Keratinocyte (primary cell): ENCODE results near the gene SYPL2. TPM values are rescaled to one million over a fixed set of nuclear protein-coding genes. Genes with fewer than 3 reads are reported as not detected.

Source experiments
- DNase-seq: peaks from one replicate; pipeline ENCODE4 v3.0.0-alpha.2; 2011; ENCODE audit warnings: low read depth, missing footprints, low spot score
- FAIRE-seq: peaks from 2 replicates; lab custom pipeline; 2011; peaks lifted over from hg19 to GRCh38; lab: Jason Lieb, UNC
- H2AFZ ChIP-seq: 2 replicates; pipeline ENCODE4 v1.6.0; 2012; ENCODE audit warnings: low read length, control low read depth, inconsistent platforms; ENCODE audit not compliant: control insufficient read depth
- H3K27ac ChIP-seq: 2 replicates; pipeline ENCODE4 v1.5.1; 2011; ENCODE audit warnings: low read length; ENCODE audit not compliant: control insufficient read depth, insufficient read depth
- H3K27me3 ChIP-seq: 3 replicates; pipeline ENCODE4 v1.6.0; 2011; ENCODE audit warnings: low read length; ENCODE audit not compliant: control insufficient read depth, insufficient read depth; ENCODE audit errors: extremely low read depth
- H3K36me3 ChIP-seq, 2 experiments: 2 replicates in 1 of 2; 3 replicates in 1 of 2; pipeline ENCODE4 v1.5.1; 2011; ENCODE audit warnings: low read length in 2 of 2, mild to moderate bottlenecking in 1 of 2; ENCODE audit not compliant: control insufficient read depth in 2 of 2, insufficient read depth in 2 of 2; ENCODE audit errors: extremely low read depth in 1 of 2
- H3K4me1 ChIP-seq: 3 replicates; pipeline ENCODE4 v1.5.1; 2011; ENCODE audit warnings: low read length; ENCODE audit not compliant: control insufficient read depth, insufficient read depth; ENCODE audit errors: extremely low read depth
- H3K4me2 ChIP-seq: 3 replicates; pipeline ENCODE4 v1.6.0; 2011; ENCODE audit warnings: low read depth, low read length; ENCODE audit not compliant: control insufficient read depth, insufficient read depth; ENCODE audit errors: extremely low read depth
- H3K4me3 ChIP-seq, 3 experiments: fragments of 200-600 bp in 1 of 3; sonication (generic) in 1 of 3; 2 replicates in 2 of 3; 3 replicates in 1 of 3; pipeline ENCODE4 v1.5.1; 2011 to 2016; ENCODE audit warnings: low read length in 3 of 3, mild to moderate bottlenecking in 3 of 3, control low read depth in 2 of 3, inconsistent platforms in 1 of 3, low read depth in 1 of 3, mixed read lengths in 1 of 3, mixed run types in 1 of 3, moderate library complexity in 1 of 3; ENCODE audit not compliant: control insufficient read depth in 2 of 3, insufficient read depth in 2 of 3; ENCODE audit errors: extremely low read depth in 1 of 3
- H3K79me2 ChIP-seq: 2 replicates; pipeline ENCODE4 v1.6.0; 2012; ENCODE audit warnings: low read length; ENCODE audit not compliant: control insufficient read depth, insufficient read depth
- H3K9ac ChIP-seq: 3 replicates; pipeline ENCODE4 v1.6.0; 2011; ENCODE audit warnings: low read length; ENCODE audit not compliant: control insufficient read depth, insufficient read depth; ENCODE audit errors: extremely low read depth
- H3K9me1 ChIP-seq: 3 replicates; pipeline ENCODE4 v1.6.0; 2011; ENCODE audit warnings: low read length; ENCODE audit not compliant: control insufficient read depth, insufficient read depth; ENCODE audit errors: extremely low read depth
- H3K9me3 ChIP-seq: 2 replicates; pipeline ENCODE4 v1.5.1; 2012; ENCODE audit warnings: low read depth, low read length; ENCODE audit not compliant: control insufficient read depth
- H4K20me1 ChIP-seq: 3 replicates; pipeline ENCODE4 v1.6.0; 2011; ENCODE audit warnings: low read length; ENCODE audit not compliant: control insufficient read depth, insufficient read depth; ENCODE audit errors: extremely low read depth
- CTCF ChIP-seq, 3 experiments: IDR thresholded peaks in 1 of 3; conservative IDR thresholded peaks in 1 of 3; optimal IDR thresholded peaks in 1 of 3; 2 replicates in 2 of 3; 3 replicates in 1 of 3; pipeline versions ENCODE3 to v1.5.1; 2011; ENCODE audit warnings: low read length in 3 of 3, mild to moderate bottlenecking in 3 of 3, moderate library complexity in 2 of 3, control low read depth in 1 of 3, inconsistent platforms in 1 of 3; ENCODE audit not compliant: insufficient read depth in 2 of 3; ENCODE audit errors: extremely low read depth in 1 of 3
- EZH2 ChIP-seq: IDR thresholded peaks from one replicate; pipeline ENCODE4 v1.6.1; 2012; ENCODE audit warnings: inconsistent platforms, mild to moderate bottlenecking, low read length, moderate library complexity
- dilution Hi-C: fragments of 300-500 bp; cut with MboI; formaldehyde crosslinking; loops from one replicate; pipeline ENCODE4 v1.7.0; 2020; ENCODE audit warnings: low sequenced_read_pairs; ENCODE audit not compliant: extremely low pct_ligation_motif_present
- polyA plus RNA-seq, 5 experiments: library from polyadenylated mRNA; depleted of rRNA in 3 of 5; stranded (reverse) in 3 of 5; stranded (forward) in 1 of 5; unstranded in 1 of 5; fragments of >200 nt; gene quantifications; 1 replicate in 1 of 5; 2 replicates in 3 of 5; 3 replicates in 1 of 5; pipeline versions ENCODE4 v1.2.1 to v1.2.3, GENCODE V29; 2011 to 2012; ENCODE audit warnings: missing spikeins in 2 of 5, low read depth in 1 of 5, low replicate concordance in 1 of 5

SYPL2 gene
- polyA plus RNA-seq, 1 donor (not counting 4 experiments of a cell fraction or from before 2014, with no cell fraction given), result not detected

DNA sequence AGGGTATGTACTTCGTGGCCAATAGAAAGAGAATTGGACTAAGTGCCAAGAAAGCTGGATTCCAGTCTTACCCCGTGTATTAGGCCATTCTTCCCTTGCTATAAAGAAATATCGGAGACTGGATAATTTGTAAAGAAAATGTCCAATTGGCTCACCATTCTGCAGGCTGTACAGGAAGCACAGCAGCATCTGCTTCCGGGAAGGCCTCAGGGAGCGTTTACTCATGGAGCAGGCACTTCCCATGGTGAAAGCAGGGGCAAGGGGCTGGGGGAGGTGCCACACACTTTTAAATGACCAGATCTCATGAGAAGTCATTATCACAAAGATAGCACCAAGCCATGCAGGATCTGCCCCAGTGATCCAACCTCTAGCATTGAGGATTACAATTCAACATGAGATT lies 51.0 kb downstream of the SYPL2 start:
- H3K4me2 ChIP-seq, result no peak overlapping the region
- H3K27me3 ChIP-seq, result peaks cover 12% of the 10 kb centered on the region
- dilution Hi-C loops, result no loop called here
- TF ChIP-seq CTCF (optimal IDR thresholded peaks at IDR 0.05 in 1 of 3, IDR thresholded peaks at IDR 0.05 in 1 of 3, conservative IDR thresholded peaks at IDR 0.05 in 1 of 3; ENCODE audit: extremely low read depth in 1 of 3, insufficient read depth in 2 of 3, low read length in 3 of 3) (no peak), EZH2 (no peak)
- no peak overlapping the region for H3K4me3 ChIP-seq
- H3K79me2 ChIP-seq, result no peaks in the 10 kb centered on the region
- peaks cover 7% of the 10 kb centered on the region for H3K4me1 ChIP-seq
- no peak overlapping the region for H3K9ac ChIP-seq
- no peak overlapping the region for H3K27ac ChIP-seq
- no peak overlapping the region for H2AFZ ChIP-seq
- FAIRE-seq, result no peak
- no peaks in the 10 kb centered on the region for H3K9me3 ChIP-seq
- DNase-seq, result no peak
- H3K9me1 ChIP-seq, result no peaks in the 10 kb centered on the region
- no peaks in the 10 kb centered on the region for H3K36me3 ChIP-seq
- no peaks in the 10 kb centered on the region for H4K20me1 ChIP-seq

- Histone ChIP-seq H3K9me1 (no peaks in the 10 kb centered on the region), H3K9me3 (no peaks in the 10 kb centered on the region), H3K79me2 (no peaks in the 10 kb centered on the region), H3K36me3 (no peaks in the 10 kb centered on the region), H3K4me2 (no peak overlapping the region), H2AFZ (no peak overlapping the region), H3K27ac (no peak overlapping the region), H3K4me1 (peaks cover 7% of the 10 kb centered on the region), H3K4me3 (no peak overlapping the region), H3K27me3 (peaks cover 12% of the 10 kb centered on the region), H4K20me1 (no peaks in the 10 kb centered on the region), H3K9ac (no peak overlapping the region)
- FAIRE-seq (no peak), DNase-seq (no peak)
- dilution Hi-C loops, result no loop called here
- no peak for TF ChIP-seq CTCF (optimal IDR thresholded peaks at IDR 0.05 in 1 of 3, IDR thresholded peaks at IDR 0.05 in 1 of 3, conservative IDR thresholded peaks at IDR 0.05 in 1 of 3; ENCODE audit: extremely low read depth in 1 of 3, insufficient read depth in 2 of 3, low read length in 3 of 3)
- TF ChIP-seq EZH2, result no peak
Observed at GRCh38 chr1:109521002-109521951, 54.9 kb downstream of the SYPL2 start.
